Erythroblast (primary cell): ENCODE measurements around the gene GAL3ST1.

Experiments used
- GATA1 ChIP-seq: IDR thresholded peaks from 2 replicates; pipeline ENCODE4 v1.6.1; 2011; ENCODE audit warnings: low read depth, mild to moderate bottlenecking, control low read depth, low read length, moderate library complexity
- POLR2A ChIP-seq: IDR thresholded peaks from 2 replicates; pipeline ENCODE4 v1.6.1; 2011; ENCODE audit warnings: mild to moderate bottlenecking, low read length

DNA sequence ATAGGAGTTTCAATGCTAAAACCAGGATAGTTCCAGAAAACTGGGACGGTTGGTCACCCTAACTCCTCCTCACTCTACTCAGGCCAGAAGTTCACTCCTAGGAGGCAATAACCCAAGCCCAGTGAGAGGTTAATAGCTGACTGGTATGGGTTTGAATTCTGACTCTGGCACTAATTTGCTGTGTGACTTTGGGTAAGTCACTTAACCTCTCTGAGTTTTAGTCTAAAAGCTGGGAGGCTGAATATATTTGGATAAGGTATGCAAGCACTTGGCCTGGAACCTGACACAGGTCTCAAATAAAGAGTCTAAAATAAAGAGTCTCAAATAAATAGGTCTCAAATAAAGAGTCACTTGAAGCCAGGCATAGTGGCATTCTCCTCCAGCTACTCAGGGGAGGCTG lies 21.7 kb downstream of the GAL3ST1 start:
- TF ChIP-seq POLR2A (no peak), GATA1 (no peak)
